Stimulated activated CD8-positive, alpha-beta memory T cell treated with anti-CD3 and anti-CD28 coated beads, Interleukin-15, amount 100 ng/mL, for 24 hours (primary cell): ENCODE data around the gene SPINT1.

Source experiments
- DNase-seq: peaks from one replicate; pipeline ENCODE4 v3.0.0-alpha.2; 2020; ENCODE audit warnings: low read depth

The SPINT1 gene

DNA sequence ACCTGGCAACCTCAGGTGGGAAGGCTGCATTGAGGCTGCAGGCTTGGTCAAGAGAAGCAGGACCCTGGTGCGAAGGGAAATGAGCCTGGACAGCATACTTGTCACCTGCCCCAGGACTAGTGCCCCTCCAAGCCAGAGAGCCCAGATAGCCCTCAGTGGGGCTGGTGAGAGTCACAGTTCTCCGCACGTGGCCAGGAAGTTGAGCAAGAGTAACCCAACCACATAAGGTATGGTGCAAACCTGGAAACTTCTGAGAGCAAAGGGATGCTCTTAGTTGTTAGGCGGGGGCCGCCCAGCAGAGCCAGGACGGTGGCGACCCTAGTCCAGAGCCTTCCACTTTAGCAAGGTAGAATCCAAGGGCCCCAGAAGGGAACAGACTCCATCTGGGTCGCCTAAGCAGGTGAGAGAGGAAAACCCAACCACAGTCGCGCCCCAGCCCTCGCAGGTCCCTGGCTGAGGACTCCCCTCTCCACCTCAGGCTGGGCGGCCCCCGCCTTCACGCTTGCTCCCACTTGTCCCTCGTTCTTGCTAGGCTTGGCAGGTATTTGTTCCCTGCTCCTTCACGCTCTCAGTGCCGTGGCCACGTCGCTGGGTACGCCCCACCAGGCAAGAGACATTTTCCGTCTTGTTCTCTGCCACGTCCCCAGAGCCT, 49.3 kb downstream of the SPINT1 start:
- DNase-seq, result no peak

DNA sequence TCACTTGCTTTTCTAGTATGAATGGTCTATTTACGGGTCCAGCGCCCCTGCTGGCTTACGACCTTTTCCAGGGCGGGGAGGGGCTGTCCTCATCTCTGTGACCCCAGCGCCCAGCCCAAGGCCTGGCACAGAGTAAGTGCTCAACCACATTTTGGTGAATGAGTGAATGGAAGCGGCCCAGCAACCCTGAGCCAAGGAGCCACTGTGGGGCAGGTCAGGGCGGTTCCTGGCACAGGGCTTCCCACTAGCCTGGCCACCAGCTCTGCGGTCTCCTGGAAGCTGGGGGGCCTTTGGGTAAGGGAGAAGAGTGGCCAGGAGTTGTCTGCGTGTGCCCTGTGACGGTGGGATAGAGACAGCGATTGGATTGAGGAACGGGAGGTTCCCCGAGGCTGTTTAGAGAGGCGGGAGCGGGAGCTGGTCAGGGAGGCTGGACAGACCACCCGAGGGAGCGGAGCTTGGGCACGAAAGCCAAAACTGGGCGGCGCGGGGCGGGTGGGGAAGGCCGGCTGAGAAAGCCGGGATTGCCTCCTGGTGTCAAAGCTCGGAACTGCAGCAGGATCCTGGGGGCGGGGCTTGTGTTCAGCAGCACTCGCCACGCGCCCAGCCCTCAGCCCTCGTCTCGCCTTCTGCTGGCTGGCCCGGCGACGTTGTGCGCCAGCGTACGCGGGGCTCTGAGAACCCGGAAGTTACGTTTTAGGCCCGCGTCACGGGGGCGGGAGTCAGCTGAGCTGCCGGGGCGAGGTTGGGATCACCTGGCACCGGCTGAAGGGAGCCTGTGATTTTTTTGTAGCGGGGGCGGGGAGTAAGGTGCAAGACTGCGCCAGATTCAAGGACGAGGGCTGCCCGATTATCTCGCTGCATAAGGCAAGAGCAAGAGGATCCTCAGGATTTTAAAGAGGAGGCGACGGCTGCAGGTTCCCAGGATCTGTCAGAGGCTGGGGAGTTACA, 50.2 kb downstream of the SPINT1 start, which contains the start of gene VPS18:
Gene VPS18, plus strand, starts transcription at position 718 of the 948 bp plus-strand sequence. CDS start 319 bp downstream, outside the sequence.
- peak; percentile 99 for DNase-seq

DNA sequence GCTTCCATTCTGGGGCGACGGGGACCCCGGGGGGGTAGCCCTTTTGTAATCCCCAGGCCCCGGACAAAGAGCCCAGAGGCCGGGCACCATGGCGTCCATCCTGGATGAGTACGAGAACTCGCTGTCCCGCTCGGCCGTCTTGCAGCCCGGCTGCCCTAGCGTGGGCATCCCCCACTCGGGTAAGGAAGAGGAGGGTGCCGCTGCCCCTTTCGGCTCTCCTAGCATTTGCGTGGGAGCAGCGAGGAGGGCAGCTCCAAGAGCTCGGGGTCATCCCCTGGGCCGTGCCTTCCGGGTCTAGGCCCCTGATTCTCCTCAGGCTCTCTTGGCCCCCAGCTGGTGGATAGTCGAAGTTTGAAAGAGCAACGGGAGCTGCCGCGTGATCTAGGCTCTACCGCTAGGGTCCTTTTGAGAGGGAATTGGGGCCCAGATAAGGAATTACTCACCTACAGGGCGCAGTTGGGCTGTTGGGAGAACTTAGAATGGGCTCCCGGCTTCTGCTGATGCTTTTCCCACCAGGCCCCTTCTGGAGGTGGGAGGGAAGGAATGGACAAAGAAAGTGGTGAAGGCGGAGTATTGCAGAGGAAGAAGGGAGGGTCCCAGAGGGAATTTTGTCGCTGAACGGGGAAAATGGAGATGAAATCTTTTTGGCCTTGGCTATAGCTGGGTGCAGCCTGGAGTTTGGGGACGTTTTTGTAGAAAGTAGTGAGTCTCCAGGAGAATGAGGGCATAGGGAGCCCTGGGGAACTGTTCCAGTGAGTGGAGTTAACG, 51.0 kb downstream of the SPINT1 start:
- DNase-seq, result no peak

DNA sequence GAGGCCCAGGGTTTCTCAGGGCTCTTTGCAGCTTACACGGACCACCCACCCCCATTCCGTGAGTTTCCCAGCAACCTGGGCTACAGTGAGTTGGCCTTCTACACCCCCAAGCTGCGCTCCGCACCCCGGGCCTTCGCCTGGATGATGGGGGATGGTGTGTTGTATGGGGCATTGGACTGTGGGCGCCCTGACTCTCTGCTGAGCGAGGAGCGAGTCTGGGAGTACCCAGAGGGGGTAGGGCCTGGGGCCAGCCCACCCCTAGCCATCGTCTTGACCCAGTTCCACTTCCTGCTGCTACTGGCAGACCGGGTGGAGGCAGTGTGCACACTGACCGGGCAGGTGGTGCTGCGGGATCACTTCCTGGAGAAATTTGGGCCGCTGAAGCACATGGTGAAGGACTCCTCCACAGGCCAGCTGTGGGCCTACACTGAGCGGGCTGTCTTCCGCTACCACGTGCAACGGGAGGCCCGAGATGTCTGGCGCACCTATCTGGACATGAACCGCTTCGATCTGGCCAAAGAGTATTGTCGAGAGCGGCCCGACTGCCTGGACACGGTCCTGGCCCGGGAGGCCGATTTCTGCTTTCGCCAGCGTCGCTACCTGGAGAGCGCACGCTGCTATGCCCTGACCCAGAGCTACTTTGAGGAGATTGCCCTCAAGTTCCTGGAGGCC, 55.8 kb downstream of the SPINT1 start:
- no peak for DNase-seq

DNA sequence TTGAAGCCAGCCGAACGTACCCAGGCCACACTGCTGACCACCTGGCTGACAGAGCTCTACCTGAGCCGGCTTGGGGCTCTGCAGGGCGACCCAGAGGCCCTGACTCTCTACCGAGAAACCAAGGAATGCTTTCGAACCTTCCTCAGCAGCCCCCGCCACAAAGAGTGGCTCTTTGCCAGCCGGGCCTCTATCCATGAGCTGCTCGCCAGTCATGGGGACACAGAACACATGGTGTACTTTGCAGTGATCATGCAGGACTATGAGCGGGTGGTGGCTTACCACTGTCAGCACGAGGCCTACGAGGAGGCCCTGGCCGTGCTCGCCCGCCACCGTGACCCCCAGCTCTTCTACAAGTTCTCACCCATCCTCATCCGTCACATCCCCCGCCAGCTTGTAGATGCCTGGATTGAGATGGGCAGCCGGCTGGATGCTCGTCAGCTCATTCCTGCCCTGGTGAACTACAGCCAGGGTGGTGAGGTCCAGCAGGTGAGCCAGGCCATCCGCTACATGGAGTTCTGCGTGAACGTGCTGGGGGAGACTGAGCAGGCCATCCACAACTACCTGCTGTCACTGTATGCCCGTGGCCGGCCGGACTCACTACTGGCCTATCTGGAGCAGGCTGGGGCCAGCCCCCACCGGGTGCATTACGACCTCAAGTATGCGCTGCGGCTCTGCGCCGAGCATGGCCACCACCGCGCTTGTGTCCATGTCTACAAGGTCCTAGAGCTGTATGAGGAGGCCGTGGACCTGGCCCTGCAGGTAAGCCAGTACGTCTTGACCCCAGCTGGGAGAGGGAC, 56.6 kb downstream of the SPINT1 start:
- DNase-seq, result no peak

DNA sequence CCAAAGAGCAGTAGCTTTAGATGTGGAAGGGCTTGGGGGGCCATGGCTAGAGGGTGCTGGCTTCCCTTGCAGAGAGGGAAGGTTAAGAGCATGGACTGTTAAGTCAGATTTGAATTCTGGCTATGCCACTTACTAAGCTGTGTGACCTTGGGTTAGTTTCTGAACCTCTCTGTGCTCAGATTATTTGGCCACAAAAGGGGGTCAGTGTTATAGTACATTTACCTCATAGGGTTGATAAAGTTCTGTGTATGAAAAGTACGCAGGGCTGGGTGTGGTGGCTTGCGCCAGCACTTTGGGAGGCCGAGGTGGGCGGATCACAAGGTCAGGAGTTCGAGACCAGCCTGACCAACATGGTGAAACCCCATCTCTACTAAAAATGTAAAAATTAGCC, 57.2 kb downstream of the SPINT1 start:
- DNase-seq, result no peak

DNA sequence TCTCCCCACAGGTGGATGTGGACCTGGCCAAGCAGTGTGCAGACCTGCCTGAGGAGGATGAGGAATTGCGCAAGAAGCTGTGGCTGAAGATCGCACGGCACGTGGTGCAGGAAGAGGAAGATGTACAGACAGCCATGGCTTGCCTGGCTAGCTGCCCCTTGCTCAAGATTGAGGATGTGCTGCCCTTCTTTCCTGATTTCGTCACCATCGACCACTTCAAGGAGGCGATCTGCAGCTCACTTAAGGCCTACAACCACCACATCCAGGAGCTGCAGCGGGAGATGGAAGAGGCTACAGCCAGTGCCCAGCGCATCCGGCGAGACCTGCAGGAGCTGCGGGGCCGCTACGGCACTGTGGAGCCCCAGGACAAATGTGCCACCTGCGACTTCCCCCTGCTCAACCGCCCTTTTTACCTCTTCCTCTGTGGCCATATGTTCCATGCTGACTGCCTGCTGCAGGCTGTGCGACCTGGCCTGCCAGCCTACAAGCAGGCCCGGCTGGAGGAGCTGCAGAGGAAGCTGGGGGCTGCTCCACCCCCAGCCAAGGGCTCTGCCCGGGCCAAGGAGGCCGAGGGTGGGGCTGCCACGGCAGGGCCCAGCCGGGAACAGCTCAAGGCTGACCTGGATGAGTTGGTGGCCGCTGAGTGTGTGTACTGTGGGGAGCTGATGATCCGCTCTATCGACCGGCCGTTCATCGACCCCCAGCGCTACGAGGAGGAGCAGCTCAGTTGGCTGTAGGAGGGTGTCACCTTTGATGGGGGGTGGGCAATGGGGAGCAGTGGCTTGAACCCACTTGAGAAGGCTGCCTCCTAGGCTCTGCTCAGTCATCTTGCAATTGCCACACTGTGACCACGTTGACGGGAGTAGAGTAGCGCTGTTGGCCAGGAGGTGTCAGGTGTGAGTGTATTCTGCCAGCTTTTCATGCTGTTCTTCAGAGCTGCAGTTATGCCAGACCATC, 59.0 kb downstream of the SPINT1 start:
- no peak for DNase-seq

DNA sequence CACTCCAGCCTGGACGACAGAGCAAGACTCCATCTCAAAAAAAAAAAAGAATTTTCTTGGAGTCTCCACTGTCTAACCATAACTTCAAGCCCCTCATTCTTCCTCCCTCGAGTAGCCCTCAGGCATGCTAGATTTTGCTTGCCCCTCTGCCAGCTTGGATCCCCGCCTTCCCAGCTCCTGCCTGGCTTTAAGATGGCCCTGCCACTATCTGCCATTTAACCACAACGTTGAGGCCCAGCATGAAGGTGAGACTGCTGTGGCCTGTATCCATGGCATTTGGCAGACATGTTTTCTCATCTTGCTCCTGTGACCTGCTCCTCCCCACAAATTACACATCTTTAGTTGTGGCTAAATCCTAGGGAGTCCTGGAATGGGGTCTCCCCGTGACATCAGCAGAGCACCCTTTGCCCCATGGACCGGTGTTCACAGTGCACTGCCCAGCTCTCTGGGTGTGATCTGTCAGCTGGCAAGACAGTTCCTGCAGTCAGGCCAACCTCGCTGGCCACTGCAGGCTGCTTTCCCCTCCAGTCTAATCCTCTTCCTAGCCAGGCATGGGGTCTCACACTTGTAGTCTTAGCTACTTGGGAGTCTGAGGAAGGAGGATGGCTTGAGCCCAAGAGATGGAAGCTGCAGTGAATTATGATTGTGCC, 60.8 kb downstream of the SPINT1 start:
- DNase-seq, result no peak

DNA sequence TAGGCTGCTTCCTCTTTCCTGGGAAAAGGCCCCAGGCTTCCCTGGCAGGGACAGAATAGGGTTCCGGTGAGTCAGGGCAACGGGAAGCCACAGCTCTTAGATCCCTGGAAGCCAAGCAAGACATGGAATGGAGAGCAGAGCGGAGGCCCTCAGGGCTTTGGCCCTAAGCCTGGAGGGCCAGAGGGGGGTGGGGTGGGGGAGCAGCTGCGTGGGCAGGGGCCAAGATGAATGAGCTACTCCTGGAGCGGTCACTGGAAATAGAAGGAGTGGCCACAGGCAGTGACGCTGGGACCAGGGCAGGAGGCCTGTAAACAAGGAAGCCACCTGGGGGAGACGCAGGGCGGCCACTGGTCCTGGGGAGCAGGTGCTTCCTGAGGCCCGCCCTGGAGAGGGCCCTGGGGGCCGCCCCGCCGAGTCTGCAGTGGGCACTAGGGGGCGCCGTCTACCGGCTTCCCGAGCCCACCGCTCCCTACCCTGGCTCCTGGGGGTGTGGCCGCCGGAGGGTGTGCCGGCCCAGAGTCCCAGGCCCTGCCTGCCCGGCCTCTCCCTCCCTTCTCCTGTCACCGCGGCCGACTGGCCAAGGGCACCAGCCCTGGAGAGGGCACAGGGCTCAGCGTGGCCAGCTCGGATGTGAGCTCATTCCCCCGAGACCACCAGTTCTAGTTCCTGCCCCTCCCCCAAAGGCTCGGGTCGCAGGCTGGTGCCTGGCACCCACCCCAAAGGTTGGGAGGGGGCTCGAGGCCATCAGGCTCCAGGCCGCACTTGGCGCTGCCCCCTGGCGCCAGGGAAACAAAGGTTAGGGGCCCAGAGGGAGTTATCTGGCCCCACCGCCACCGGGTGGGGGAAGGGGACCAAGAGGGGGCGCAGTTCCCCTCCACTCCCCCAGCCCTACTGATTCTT, 62.5 kb downstream of the SPINT1 start:
- DNase-seq, result peak; percentile 62

DNA sequence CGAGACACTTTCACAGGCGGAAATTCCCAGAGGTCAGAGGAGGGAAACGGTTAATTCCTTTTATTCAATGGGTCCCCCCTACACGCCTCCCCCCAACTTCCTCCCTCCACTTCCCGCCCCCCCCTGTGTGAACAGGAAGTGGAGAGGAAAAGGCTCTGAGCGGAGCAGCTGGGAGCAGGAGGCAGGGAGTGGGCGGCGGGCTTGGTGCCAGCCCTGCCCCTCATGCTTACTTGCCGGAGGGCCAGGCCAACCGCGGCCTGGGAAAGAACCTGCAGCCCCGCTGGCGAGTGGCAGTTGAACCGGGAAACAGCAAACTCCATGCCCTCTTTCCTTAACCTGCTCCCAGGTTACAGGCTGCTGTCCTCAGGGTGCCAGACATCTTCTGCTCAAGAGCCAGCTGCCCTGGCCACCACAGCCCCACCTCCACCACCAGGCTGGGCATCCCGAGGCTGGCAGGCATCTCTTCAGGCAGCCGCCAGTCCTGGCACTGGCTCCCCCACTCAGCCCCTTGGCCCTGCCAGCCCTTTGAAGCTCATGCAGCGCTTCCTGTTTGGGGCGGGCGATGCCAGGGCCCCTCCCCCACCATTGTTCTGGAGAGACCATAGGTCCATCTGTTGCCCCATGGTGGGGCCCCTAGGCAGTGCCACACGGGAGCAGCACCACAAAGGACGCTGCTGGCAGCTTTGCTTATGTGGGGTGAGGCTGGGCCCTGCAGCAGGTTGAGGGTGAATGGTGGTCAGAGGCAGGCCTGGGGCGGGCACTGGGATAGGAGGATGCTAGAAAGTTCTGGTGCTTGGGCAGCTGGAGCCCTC, 63.3 kb downstream of the SPINT1 start:
- no peak for DNase-seq
